Suprapubic skin (tissue), 4 donors: ENCODE measurements around the gene NID2.

Experiments
- CTCF ChIP-seq, 2 donors: fragments of 200-600 bp in 1 of 2; fragments of 450-650 bp in 1 of 2; sonication (generic) in 1 of 2; IDR thresholded peaks; one replicate each; pipeline ENCODE4 v1.5.1; 2016 to 2019; ENCODE audit warnings: antibody characterized with exemption in 2 of 2, mild to moderate bottlenecking in 1 of 2, moderate library complexity in 1 of 2
- POLR2A ChIP-seq, 2 donors: fragments of 450-650 bp; IDR thresholded peaks; one replicate each; pipeline ENCODE4 v1.6.1; 2017; ENCODE audit warnings: antibody characterized with exemption in 2 of 2, mild to moderate bottlenecking in 2 of 2, moderate library complexity in 2 of 2
- POLR2AphosphoS5 ChIP-seq, 3 donors: sonication (generic); formaldehyde crosslinking; IDR thresholded peaks; one replicate each; pipeline ENCODE4 v1.6.1; 2017; ENCODE audit warnings: antibody characterized with exemption in 3 of 3

- TF ChIP-seq POLR2AphosphoS5 (IDR thresholded peaks at IDR 0.05) (no peak), POLR2A (IDR thresholded peaks at IDR 0.05) (no peak), CTCF (IDR thresholded peaks at IDR 0.05) (no peak)
Observed at GRCh38 chr14:51999084-51999483, 69.8 kb downstream of the NID2 start.
